Kidney epithelial cell (primary cell): ENCODE measurements around the gene FGGY. TPM values are rescaled to one million over a fixed set of nuclear protein-coding genes. Genes with fewer than 3 reads are reported as not detected.

Source experiments
- DNase-seq: peaks from one replicate; pipeline ENCODE4 v3.0.0-alpha.2; 2010; ENCODE audit warnings: low read depth
- H3K27me3 ChIP-seq: 2 replicates; pipeline ENCODE4 v1.6.0; 2011; ENCODE audit warnings: low read length; ENCODE audit not compliant: control insufficient read depth, insufficient read depth
- H3K36me3 ChIP-seq: 2 replicates; pipeline ENCODE4 v1.5.1; 2011; ENCODE audit warnings: low read length; ENCODE audit not compliant: control insufficient read depth, insufficient read depth
- H3K4me3 ChIP-seq: 2 replicates; pipeline ENCODE4 v1.5.1; 2011; ENCODE audit warnings: low read depth, mild to moderate bottlenecking, control low read depth, low read length
- total RNA-seq: library from RNA; depleted of rRNA; stranded (reverse); fragments of >200 nt; gene quantifications from 2 replicates; pipeline ENCODE4 v1.2.3, GENCODE V29; 2015
- TF ChIP-seq, protein P1 (sequence below): IDR thresholded peaks from 2 replicates; pipeline ENCODE4 v1.5.1; 2011; ENCODE audit warnings: mild to moderate bottlenecking, moderate library complexity, low read length, control low read depth, inconsistent platforms; ENCODE audit not compliant: insufficient read depth, poor library complexity, severe bottlenecking

Gene FGGY
- total RNA-seq, 1 donor from 2014 or later = 8.6 TPM

DNA sequence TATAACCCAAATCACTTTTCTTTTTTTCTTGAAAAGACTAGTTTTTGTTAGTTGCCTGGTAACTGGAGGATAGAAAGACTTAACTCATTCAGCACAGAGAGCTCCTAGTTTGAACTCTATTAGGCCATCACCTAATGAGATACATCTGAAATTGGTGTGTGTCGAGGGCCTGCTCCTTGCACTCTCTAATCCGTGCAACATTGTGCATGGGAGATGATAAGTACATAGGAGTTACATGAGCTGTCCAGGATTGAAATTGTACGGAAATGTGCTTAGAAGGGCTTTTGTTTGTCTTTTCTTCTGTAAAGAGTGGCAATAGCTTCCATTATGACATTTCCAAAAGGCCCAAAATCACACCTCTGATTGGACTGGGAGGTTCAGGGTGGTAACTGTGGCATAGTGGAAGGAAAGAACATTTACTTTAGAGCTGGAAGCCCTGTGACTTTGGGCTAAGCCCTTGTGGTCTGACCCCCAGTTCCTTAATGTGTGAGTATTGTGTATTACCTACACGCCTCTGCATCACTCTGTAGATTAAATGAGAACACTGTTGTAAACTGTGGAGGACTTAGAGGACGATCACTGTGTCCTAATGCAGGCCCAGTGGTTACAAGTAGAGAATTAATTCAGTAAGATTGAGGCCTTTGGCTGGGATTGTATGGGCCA lies 71.2 kb downstream of the FGGY start:
- Histone ChIP-seq H3K4me3 (no peak overlapping the region), H3K36me3 (no peaks in the 10 kb centered on the region), H3K27me3 (no peaks in the 10 kb centered on the region)
- no peak for DNase-seq
- TF ChIP-seq, protein P1, sequence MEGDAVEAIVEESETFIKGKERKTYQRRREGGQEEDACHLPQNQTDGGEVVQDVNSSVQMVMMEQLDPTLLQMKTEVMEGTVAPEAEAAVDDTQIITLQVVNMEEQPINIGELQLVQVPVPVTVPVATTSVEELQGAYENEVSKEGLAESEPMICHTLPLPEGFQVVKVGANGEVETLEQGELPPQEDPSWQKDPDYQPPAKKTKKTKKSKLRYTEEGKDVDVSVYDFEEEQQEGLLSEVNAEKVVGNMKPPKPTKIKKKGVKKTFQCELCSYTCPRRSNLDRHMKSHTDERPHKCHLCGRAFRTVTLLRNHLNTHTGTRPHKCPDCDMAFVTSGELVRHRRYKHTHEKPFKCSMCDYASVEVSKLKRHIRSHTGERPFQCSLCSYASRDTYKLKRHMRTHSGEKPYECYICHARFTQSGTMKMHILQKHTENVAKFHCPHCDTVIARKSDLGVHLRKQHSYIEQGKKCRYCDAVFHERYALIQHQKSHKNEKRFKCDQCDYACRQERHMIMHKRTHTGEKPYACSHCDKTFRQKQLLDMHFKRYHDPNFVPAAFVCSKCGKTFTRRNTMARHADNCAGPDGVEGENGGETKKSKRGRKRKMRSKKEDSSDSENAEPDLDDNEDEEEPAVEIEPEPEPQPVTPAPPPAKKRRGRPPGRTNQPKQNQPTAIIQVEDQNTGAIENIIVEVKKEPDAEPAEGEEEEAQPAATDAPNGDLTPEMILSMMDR = no peak

DNA sequence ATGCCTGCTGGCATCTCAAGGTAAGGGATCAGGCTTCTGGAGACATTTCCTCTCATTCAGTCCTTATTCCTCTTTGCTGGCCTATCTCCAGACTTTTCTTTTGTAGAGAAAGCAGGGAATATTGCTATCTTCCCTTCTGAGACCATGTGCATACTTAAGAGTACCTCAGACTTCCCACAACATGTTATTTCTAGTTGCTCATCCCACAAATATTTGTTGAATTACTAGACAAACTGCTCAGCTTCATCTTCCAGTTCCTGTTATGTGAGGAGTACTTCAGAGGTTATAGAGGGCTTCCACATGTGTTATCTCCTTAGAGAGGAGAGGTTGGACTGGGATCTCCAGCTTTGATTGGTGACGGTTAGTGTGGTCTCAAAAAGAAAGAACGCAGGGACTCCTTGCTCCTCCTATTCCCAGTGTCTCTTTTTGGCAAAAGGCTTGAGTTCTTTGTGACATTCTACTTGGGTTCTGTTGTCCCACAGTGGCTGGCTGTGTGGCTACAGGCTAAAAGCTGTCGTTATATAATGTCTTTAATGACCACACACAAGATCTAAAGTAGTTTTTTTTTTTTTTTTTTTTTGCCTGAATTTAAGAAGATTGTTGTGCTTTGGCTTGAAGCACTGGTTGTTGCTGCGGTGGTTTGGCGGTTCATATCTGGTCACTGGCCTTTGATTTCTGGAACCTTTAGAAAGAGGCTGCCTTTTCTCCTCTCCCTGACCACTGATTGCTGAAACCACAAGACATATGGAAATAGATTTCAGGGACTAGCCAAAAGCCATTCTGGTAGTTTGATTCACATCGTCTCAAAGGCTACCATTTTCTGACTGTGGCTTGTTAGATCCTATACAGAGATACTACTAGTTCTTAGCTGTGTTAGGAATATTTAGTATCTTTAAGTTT lies 78.7 kb downstream of the FGGY start:
- H3K27me3 ChIP-seq = no peaks in the 10 kb centered on the region
- no peak overlapping the region for H3K4me3 ChIP-seq
- H3K36me3 ChIP-seq = no peaks in the 10 kb centered on the region
- TF ChIP-seq, protein P1 = no peak
- DNase-seq = peak; percentile 87

DNA sequence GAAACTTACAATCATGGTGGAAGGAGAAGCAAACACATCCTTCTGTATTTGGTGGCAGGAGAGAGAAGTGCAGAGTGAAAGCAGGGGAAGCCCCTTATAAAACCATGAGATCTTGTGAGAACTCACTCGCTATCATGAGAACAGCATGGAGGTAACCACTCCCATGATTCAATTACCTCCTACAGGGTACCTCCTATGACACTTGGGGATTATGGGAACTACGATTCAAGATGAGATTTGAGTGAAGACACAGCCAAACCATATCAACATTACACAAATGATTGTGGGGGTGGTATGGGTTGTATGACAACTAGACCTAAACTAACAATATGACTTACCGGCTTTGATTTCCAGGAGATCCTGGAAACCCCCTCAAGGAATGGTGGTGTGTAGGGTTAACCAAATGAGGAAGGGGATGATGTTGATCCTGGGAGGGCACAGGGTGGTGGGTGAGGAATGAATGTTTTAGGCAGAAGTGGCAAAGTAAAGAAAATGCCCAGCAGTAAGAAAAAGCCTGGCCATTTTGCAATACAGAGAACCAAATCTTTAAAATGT lies 80.5 kb downstream of the FGGY start:
- TF ChIP-seq, protein P1 = no peak
- no peak for DNase-seq
- Histone ChIP-seq H3K36me3 (no peaks in the 10 kb centered on the region), H3K4me3 (no peak overlapping the region), H3K27me3 (no peaks in the 10 kb centered on the region)

DNA sequence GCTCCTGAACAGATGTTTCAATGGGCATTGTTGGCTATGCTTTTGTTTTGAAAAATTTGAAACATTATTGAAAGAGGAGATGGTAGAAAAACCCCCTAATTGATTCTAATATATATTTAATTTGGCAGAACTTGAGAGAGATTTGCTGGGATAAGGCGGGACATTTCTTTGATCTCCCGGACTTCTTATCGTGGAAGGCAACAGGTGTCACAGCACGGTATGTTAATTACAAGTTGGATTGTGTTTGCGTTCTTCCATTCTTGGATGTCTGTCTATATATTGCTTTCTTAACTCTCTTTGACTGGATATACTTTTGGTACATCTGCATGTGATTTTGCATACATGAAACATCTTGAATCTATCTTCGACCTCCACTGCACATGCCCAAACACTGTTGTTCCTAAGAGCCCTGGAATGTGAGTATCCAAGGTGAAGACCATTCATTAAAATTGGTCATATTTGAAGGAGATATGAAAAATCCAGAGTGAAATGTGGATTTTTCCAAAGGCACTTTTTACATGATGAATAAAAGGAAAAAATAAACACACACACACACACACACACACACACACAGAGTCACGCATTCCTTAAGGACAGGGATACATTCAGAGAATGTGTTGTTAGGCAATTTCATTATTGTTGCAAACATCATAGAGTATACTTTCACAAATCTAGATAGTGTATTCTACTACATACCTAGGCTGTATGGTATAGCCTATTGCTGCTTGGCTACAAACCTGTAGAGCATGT lies 81.9 kb downstream of the FGGY start:
- DNase-seq = no peak
- Histone ChIP-seq H3K36me3 (no peaks in the 10 kb centered on the region), H3K27me3 (no peaks in the 10 kb centered on the region), H3K4me3 (no peak overlapping the region)
- TF ChIP-seq, protein P1 = no peak

DNA sequence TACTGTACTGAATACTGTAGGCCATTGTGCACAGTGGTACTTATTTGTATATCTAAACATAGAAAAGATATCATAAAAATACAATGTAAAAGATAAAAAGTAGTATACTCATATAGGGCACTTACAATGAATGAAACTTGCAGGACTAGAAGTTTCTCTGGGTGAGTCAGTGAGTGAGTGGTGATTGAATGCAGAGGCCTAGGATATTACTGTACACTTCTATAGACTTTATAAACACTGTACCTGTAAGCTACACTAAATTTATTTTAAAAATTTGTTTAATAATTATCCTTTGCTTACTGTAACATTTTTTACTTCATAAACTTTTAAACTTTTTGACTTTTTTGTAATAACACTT lies 82.5 kb downstream of the FGGY start:
- no peak for DNase-seq
- Histone ChIP-seq H3K4me3 (no peak overlapping the region), H3K27me3 (no peaks in the 10 kb centered on the region), H3K36me3 (no peaks in the 10 kb centered on the region)
- TF ChIP-seq, protein P1 = no peak
